ENCODE data around the gene MYADML2.

MYADML2 gene

GRCh38 chr17:81912441-81913309 lies 34.4 kb downstream of the MYADML2 start:
- no peak for DNase-seq (ENCODE audit: low read depth in 3 of 3, low spot score in 1 of 3)

GRCh38 chr17:81911969-81912368 lies 35.1 kb downstream of the MYADML2 start:
- DNase-seq (ENCODE audit: low read depth in 3 of 3, low spot score in 1 of 3), result no peak

- peak; percentile 87 to 90 (median 88) for DNase-seq (ENCODE audit: low read depth in 3 of 3, low spot score in 1 of 3)
Measured at GRCh38 chr17:81911277-81911961, 35.6 kb downstream of the MYADML2 start, which contains the start of gene PCYT2. PCYT2 (minus strand) TSS chr17:81911399; CDS start chr17:81911355, 44 bp downstream.

- no peak for DNase-seq (ENCODE audit: low read depth in 3 of 3, low spot score in 1 of 3)
Measured at GRCh38 chr17:81910840-81911276, 36.2 kb downstream of the MYADML2 start.

- DNase-seq (ENCODE audit: low read depth in 3 of 3, low spot score in 1 of 3), result no peak
Measured at GRCh38 chr17:81909966-81910839, 36.8 kb downstream of the MYADML2 start.

GRCh38 chr17:81909231-81909630 lies 37.8 kb downstream of the MYADML2 start:
- no peak for DNase-seq (ENCODE audit: low read depth in 3 of 3, low spot score in 1 of 3)

GRCh38 chr17:81908793-81909192 lies 38.2 kb downstream of the MYADML2 start:
- no peak for DNase-seq (ENCODE audit: low read depth in 3 of 3, low spot score in 1 of 3)

GRCh38 chr17:81907219-81908145 lies 39.6 kb downstream of the MYADML2 start:
- no peak for DNase-seq (ENCODE audit: low read depth in 3 of 3, low spot score in 1 of 3)

GRCh38 chr17:81906476-81907218 lies 40.4 kb downstream of the MYADML2 start:
- no peak for DNase-seq (ENCODE audit: low read depth in 3 of 3, low spot score in 1 of 3)

- no peak for DNase-seq (ENCODE audit: low read depth in 3 of 3, low spot score in 1 of 3)
Measured at GRCh38 chr17:81905993-81906392, 41.0 kb downstream of the MYADML2 start.

- no peak for DNase-seq (ENCODE audit: low read depth in 3 of 3, low spot score in 1 of 3)
Measured at GRCh38 chr17:81905424-81905875, 41.6 kb downstream of the MYADML2 start.

- no peak for DNase-seq (ENCODE audit: low read depth in 3 of 3, low spot score in 1 of 3)
Measured at GRCh38 chr17:81904600-81905423, 42.2 kb downstream of the MYADML2 start.

- DNase-seq (ENCODE audit: low read depth in 3 of 3, low spot score in 1 of 3), result no peak
Measured at GRCh38 chr17:81903896-81904599, 43.0 kb downstream of the MYADML2 start.

GRCh38 chr17:81903415-81903831 lies 43.6 kb downstream of the MYADML2 start:
- DNase-seq (ENCODE audit: low read depth in 3 of 3, low spot score in 1 of 3), result no peak

- no peak for DNase-seq (ENCODE audit: low read depth in 3 of 3, low spot score in 1 of 3)
Measured at GRCh38 chr17:81902653-81903414, 44.2 kb downstream of the MYADML2 start.

GRCh38 chr17:81902023-81902652 lies 44.9 kb downstream of the MYADML2 start, which contains the start of gene NPB:
NPB (plus strand) TSS chr17:81902238; CDS start chr17:81902278, 40 bp downstream.
- DNase-seq (ENCODE audit: low read depth in 3 of 3, low spot score in 1 of 3), result no peak
